ENCODE measurements around the gene CD82.

The CD82 gene

DNA sequence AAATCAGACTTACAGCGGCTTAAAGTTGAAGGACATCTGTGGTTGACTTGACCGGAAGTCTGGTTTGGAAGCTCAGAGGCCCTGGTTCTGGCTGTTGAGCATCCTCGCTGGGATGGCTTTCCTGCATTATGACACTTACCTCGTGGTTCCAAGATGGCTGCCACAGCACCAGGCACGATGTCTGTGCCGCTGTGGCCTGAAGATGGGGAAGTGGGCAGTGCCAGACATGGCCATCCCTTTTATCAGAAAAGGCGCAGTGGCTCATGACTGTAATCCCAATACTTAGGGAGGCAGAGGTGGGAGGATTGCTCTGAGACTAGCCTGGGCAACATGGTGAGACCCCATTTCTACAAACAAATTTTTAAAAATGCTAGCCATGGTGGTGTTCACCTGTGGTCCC is 40.5 kb downstream of the CD82 start:
- no peaks in the 10 kb centered on the region for H3K9me3 ChIP-seq (ENCODE audit: insufficient read depth, low read length)
- H3K36me3 ChIP-seq (ENCODE audit: insufficient read depth, insufficient read length, low read length): no peaks in the 10 kb centered on the region
- no peak overlapping the region for H3K4me3 ChIP-seq (ENCODE audit: insufficient read length, low read depth)
- no peak for TF ChIP-seq SUZ12 (IDR thresholded peaks at IDR 0.05; ENCODE audit: extremely low read depth, insufficient read depth, insufficient read length)
- no peak for TF ChIP-seq ZNF274 (IDR thresholded peaks at IDR 0.05; ENCODE audit: low read depth, low read length)
- no peak for TF ChIP-seq YY1 (IDR thresholded peaks at IDR 0.05; ENCODE audit: insufficient read depth, insufficient read length)
- no peak for DNase-seq (ENCODE audit: low read depth, low spot score)
- H3K27me3 ChIP-seq (ENCODE audit: insufficient read depth, insufficient read length): no peaks in the 10 kb centered on the region
- H3K9ac ChIP-seq (ENCODE audit: insufficient read length, low read depth): no peak overlapping the region
- peaks cover 17% of the 10 kb centered on the region for H3K4me1 ChIP-seq (ENCODE audit: insufficient read depth, insufficient read length)

DNA sequence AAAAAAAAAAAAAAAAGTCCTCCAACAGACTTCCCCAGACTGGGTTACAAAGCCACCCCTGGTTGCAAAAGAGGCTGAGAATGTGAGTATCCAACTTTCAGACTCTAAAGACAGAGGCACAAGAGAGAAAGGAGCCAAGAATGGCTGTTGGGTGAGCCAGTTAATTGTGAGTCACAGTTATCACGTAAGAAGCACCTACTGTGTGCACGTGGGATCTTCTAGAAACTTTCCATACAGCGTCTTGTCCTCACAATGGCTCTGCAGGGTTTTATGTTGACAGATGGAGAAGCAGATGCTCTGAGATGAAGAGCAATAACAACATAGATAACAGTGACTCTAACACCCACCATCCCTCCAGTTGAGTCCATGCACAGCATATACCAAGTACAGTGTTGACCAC is 41.0 kb downstream of the CD82 start:
- H3K9ac ChIP-seq (ENCODE audit: insufficient read length, low read depth): no peak overlapping the region
- no peak overlapping the region for H3K4me3 ChIP-seq (ENCODE audit: insufficient read length, low read depth)
- TF ChIP-seq ZNF274 (IDR thresholded peaks at IDR 0.05; ENCODE audit: low read depth, low read length) (no peak), YY1 (IDR thresholded peaks at IDR 0.05; ENCODE audit: insufficient read depth, insufficient read length) (no peak), SUZ12 (IDR thresholded peaks at IDR 0.05; ENCODE audit: extremely low read depth, insufficient read depth, insufficient read length) (no peak)
- H3K9me3 ChIP-seq (ENCODE audit: insufficient read depth, low read length): no peaks in the 10 kb centered on the region
- H3K27me3 ChIP-seq (ENCODE audit: insufficient read depth, insufficient read length): no peaks in the 10 kb centered on the region
- DNase-seq (ENCODE audit: low read depth, low spot score): no peak
- no peaks in the 10 kb centered on the region for H3K36me3 ChIP-seq (ENCODE audit: insufficient read depth, insufficient read length, low read length)
- peaks cover 13% of the 10 kb centered on the region for H3K4me1 ChIP-seq (ENCODE audit: insufficient read depth, insufficient read length)

DNA sequence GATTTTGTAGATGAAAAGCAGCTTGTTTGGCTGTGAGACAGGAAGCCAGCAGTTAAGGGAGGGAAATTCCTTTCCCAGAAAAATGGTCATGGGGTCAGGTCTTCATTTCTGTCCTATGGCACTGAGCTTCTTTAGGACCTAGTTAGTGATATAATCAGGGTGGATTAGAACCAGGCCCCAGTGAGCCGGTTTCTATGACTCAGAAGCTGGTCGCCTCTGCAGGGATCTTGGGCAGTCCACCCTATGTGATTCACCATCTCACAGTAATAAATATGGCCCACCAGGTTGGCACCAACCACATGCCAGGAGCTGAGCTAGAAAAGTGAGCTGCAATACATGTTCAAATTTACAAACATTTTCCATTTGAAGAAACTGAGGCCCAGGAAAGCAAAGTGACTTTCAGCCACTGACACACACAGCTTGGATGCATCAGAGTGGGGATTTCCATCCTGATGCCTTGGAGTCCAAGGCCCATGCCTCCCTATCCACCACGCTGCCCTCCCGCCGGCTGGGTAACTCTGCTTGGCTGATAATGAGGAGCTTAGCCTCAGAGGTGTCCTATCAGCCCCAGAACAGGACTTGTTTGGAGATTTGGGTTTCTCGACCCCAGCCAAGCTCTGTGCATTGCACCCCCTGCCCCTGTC is 42.0 kb downstream of the CD82 start:
- DNase-seq (ENCODE audit: low read depth, low spot score): no peak
- H3K9ac ChIP-seq (ENCODE audit: insufficient read length, low read depth): no peak overlapping the region
- no peak overlapping the region for H3K4me3 ChIP-seq (ENCODE audit: insufficient read length, low read depth)
- no peak for TF ChIP-seq SUZ12 (IDR thresholded peaks at IDR 0.05; ENCODE audit: extremely low read depth, insufficient read depth, insufficient read length)
- TF ChIP-seq YY1 (IDR thresholded peaks at IDR 0.05; ENCODE audit: insufficient read depth, insufficient read length): no peak
- no peak for TF ChIP-seq ZNF274 (IDR thresholded peaks at IDR 0.05; ENCODE audit: low read depth, low read length)
- H3K27me3 ChIP-seq (ENCODE audit: insufficient read depth, insufficient read length): no peaks in the 10 kb centered on the region
- H3K36me3 ChIP-seq (ENCODE audit: insufficient read depth, insufficient read length, low read length): no peaks in the 10 kb centered on the region
- H3K9me3 ChIP-seq (ENCODE audit: insufficient read depth, low read length): no peaks in the 10 kb centered on the region
- peaks cover 12% of the 10 kb centered on the region for H3K4me1 ChIP-seq (ENCODE audit: insufficient read depth, insufficient read length)

DNA sequence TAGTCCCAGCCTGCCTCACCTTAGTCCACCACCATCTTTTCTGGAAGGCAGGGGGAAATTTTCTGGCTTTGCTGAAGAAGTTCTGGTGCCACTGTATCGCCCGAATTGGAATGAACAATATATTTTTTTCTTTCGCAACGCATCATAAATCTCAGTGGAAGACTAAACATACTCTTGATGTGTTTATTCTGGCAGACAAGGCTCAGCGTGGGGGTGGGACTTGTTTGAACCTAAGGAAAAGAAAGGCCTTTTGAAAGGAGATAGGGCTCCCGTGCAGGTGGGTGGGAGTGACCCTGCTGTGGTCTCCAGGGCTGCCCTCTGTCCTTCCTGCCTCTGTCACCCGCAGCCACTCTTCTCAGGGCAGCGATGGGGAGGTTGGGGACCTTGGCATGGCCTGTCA is 42.5 kb downstream of the CD82 start:
- Histone ChIP-seq H3K36me3 (ENCODE audit: insufficient read depth, insufficient read length, low read length) (no peaks in the 10 kb centered on the region), H3K9me3 (ENCODE audit: insufficient read depth, low read length) (no peaks in the 10 kb centered on the region), H3K9ac (ENCODE audit: insufficient read length, low read depth) (no peak overlapping the region), H3K27me3 (ENCODE audit: insufficient read depth, insufficient read length) (no peaks in the 10 kb centered on the region), H3K4me1 (ENCODE audit: insufficient read depth, insufficient read length) (peaks cover 12% of the 10 kb centered on the region), H3K4me3 (ENCODE audit: insufficient read length, low read depth) (no peak overlapping the region)
- no peak for DNase-seq (ENCODE audit: low read depth, low spot score)
- no peak for TF ChIP-seq SUZ12 (IDR thresholded peaks at IDR 0.05; ENCODE audit: extremely low read depth, insufficient read depth, insufficient read length)
- no peak for TF ChIP-seq ZNF274 (IDR thresholded peaks at IDR 0.05; ENCODE audit: low read depth, low read length)
- TF ChIP-seq YY1 (IDR thresholded peaks at IDR 0.05; ENCODE audit: insufficient read depth, insufficient read length): no peak

DNA sequence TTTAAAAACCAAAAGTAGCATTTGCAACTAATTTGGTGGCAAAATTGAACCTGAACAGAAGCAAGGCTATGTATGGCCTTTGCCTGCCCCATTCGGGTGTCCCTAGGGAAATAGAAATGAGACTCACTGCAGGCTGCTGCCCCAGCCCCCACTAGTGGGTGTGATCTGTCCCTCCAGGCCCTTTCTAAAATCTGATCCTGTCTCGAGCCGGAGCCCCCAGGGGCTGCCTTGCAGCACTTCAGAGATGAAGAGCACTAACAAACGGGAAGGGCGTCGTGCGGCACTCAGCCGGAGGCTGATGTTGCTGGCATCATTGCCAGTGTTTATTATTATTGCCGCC is 43.2 kb downstream of the CD82 start:
- no peak for DNase-seq (ENCODE audit: low read depth, low spot score)
- Histone ChIP-seq H3K36me3 (ENCODE audit: insufficient read depth, insufficient read length, low read length) (no peaks in the 10 kb centered on the region), H3K27me3 (ENCODE audit: insufficient read depth, insufficient read length) (no peaks in the 10 kb centered on the region), H3K9ac (ENCODE audit: insufficient read length, low read depth) (no peak overlapping the region), H3K9me3 (ENCODE audit: insufficient read depth, low read length) (no peaks in the 10 kb centered on the region), H3K4me1 (ENCODE audit: insufficient read depth, insufficient read length) (peaks cover 9% of the 10 kb centered on the region), H3K4me3 (ENCODE audit: insufficient read length, low read depth) (no peak overlapping the region)
- TF ChIP-seq SUZ12 (IDR thresholded peaks at IDR 0.05; ENCODE audit: extremely low read depth, insufficient read depth, insufficient read length) (no peak), YY1 (IDR thresholded peaks at IDR 0.05; ENCODE audit: insufficient read depth, insufficient read length) (no peak), ZNF274 (IDR thresholded peaks at IDR 0.05; ENCODE audit: low read depth, low read length) (no peak)

DNA sequence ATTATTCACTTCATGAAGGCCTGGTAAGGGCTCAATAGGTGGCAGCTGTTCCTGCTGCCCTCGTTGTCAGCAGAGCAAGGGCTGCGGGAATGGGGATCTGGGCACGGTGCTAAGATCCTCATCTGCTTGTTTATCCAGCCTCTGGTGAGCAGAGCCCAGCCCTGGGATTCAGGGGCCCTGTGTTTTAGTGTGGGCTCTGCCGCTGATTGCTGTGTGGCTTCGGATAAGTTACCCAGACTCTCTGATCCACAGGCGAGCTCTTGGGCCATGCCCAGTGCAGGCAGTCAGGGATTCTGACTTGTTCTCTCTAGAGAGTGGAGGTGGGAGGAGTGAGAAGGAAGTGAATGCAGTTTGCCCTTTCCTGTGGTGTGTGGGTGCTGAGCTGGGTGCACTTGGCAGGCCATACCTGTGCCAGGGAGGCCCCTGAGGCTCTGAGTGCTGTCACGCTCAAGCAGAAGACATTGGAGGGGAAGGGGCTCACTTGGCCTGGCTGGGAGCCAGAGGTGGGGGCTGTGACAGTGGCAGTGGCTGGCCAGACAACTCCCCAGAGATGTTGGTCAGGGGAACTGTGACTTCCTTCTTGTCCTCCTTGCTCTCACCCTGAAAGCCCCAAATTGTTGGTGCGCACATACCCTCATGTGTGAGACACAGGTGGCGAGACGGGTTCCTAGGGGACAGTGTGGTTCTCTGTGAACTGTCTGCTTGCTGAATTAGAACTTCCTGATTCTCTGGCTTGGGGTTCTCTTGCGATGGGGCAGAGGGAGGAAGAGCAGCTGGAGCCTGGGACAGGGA is 43.7 kb downstream of the CD82 start:
- Histone ChIP-seq H3K9ac (ENCODE audit: insufficient read length, low read depth) (no peak overlapping the region), H3K27me3 (ENCODE audit: insufficient read depth, insufficient read length) (no peaks in the 10 kb centered on the region), H3K9me3 (ENCODE audit: insufficient read depth, low read length) (no peaks in the 10 kb centered on the region), H3K4me3 (ENCODE audit: insufficient read length, low read depth) (no peak overlapping the region), H3K36me3 (ENCODE audit: insufficient read depth, insufficient read length, low read length) (no peaks in the 10 kb centered on the region), H3K4me1 (ENCODE audit: insufficient read depth, insufficient read length) (peaks cover 8% of the 10 kb centered on the region)
- TF ChIP-seq ZNF274 (IDR thresholded peaks at IDR 0.05; ENCODE audit: low read depth, low read length) (no peak), SUZ12 (IDR thresholded peaks at IDR 0.05; ENCODE audit: extremely low read depth, insufficient read depth, insufficient read length) (no peak), YY1 (IDR thresholded peaks at IDR 0.05; ENCODE audit: insufficient read depth, insufficient read length) (no peak)
- no peak for DNase-seq (ENCODE audit: low read depth, low spot score)

DNA sequence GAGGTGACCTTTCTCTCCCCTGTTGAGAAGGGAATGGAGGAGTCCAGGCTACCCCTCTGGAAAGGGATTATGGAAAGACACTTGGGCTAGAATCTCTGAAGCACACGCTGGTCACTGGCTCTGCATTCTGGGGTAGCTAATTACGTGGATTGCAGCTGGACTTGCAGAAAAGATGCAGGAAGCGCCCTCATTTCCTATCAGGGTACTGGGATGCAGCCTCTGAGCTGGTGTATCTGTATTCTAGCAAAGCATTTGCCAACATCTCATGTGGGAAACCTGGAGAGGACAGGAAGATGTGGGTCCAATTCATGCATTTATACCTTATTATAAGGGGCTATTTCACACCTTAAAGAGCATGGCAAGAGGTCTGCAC is 44.3 kb downstream of the CD82 start:
- TF ChIP-seq SUZ12 (IDR thresholded peaks at IDR 0.05; ENCODE audit: extremely low read depth, insufficient read depth, insufficient read length) (no peak), ZNF274 (IDR thresholded peaks at IDR 0.05; ENCODE audit: low read depth, low read length) (no peak), YY1 (IDR thresholded peaks at IDR 0.05; ENCODE audit: insufficient read depth, insufficient read length) (no peak)
- no peaks in the 10 kb centered on the region for H3K9me3 ChIP-seq (ENCODE audit: insufficient read depth, low read length)
- no peaks in the 10 kb centered on the region for H3K27me3 ChIP-seq (ENCODE audit: insufficient read depth, insufficient read length)
- H3K36me3 ChIP-seq (ENCODE audit: insufficient read depth, insufficient read length, low read length): no peaks in the 10 kb centered on the region
- DNase-seq (ENCODE audit: low read depth, low spot score): no peak
- H3K9ac ChIP-seq (ENCODE audit: insufficient read length, low read depth): no peak overlapping the region
- H3K4me1 ChIP-seq (ENCODE audit: insufficient read depth, insufficient read length): peaks cover 10% of the 10 kb centered on the region
- H3K4me3 ChIP-seq (ENCODE audit: insufficient read length, low read depth): no peak overlapping the region

Data from NT2/D1 (cell line).